Upper lobe of left lung (tissue), 4 donors: ENCODE data around the gene CD44.

ENCODE experiments used
- CTCF ChIP-seq, 6 experiments: fragments of 450-650 bp in 4 of 6; fragments of 200-600 bp in 2 of 6; sonication (generic) in 2 of 6; IDR thresholded peaks; one replicate each; pipeline ENCODE4 v1.5.1; 2016 to 2019; ENCODE audit warnings: antibody characterized with exemption in 6 of 6
- POLR2AphosphoS5 ChIP-seq, 2 donors: sonication (generic); formaldehyde crosslinking; IDR thresholded peaks; one replicate each; pipeline ENCODE4 v1.5.1; 2017; ENCODE audit warnings: antibody characterized with exemption in 2 of 2

- no peak for TF ChIP-seq CTCF (IDR thresholded peaks at IDR 0.05)
- no peak for TF ChIP-seq POLR2AphosphoS5 (IDR thresholded peaks at IDR 0.05)
These were observed 39.3 kb downstream of the CD44 start for GRCh38 chr11:35178067-35178805.
